GM18508 (cell line): ENCODE measurements around the gene PRDX2.

ENCODE experiments used
- ATAC-seq: cut with Tn5 transposase; IDR thresholded peaks from one replicate; pipeline ENCODE4 v1.9.1; 2021; ENCODE audit warnings: moderate number of reproducible peaks; ENCODE audit not compliant: insufficient read depth, unreplicated experiment

The PRDX2 gene

GRCh38 chr19:12783291-12783848 is 18.2 kb downstream of the PRDX2 start:
- no peak for ATAC-seq

GRCh38 chr19:12782424-12783290 is 18.9 kb downstream of the PRDX2 start:
- no peak for ATAC-seq

- no peak for ATAC-seq
Observed at GRCh38 chr19:12782174-12782423, 19.5 kb downstream of the PRDX2 start.

GRCh38 chr19:12779162-12779993 is 22.2 kb downstream of the PRDX2 start:
- no peak for ATAC-seq

GRCh38 chr19:12778905-12779161 is 22.8 kb downstream of the PRDX2 start:
- no peak for ATAC-seq

GRCh38 chr19:12778017-12778904 is 23.3 kb downstream of the PRDX2 start:
- ATAC-seq = no peak

GRCh38 chr19:12777217-12778016 is 24.2 kb downstream of the PRDX2 start:
- no peak for ATAC-seq

GRCh38 chr19:12774588-12775555 is 26.7 kb downstream of the PRDX2 start, which contains the start of gene HOOK2:
Gene HOOK2 (minus strand): TSS chr19:12775552. CDS start chr19:12775449, 103 bp downstream.
- no peak for ATAC-seq

GRCh38 chr19:12773571-12773970 is 28.0 kb downstream of the PRDX2 start:
- no peak for ATAC-seq

- no peak for ATAC-seq
Observed at GRCh38 chr19:12772323-12772722, 29.3 kb downstream of the PRDX2 start.

- ATAC-seq = no peak
Observed at GRCh38 chr19:12770922-12771321, 30.7 kb downstream of the PRDX2 start.

- no peak for ATAC-seq
Observed at GRCh38 chr19:12769689-12770088, 31.9 kb downstream of the PRDX2 start.

- ATAC-seq = no peak
Observed at GRCh38 chr19:12767666-12768065, 33.9 kb downstream of the PRDX2 start.

- no peak for ATAC-seq
Observed at GRCh38 chr19:12767150-12767549, 34.5 kb downstream of the PRDX2 start.

GRCh38 chr19:12766051-12766521 is 35.5 kb downstream of the PRDX2 start:
- ATAC-seq = no peak

- no peak for ATAC-seq
Observed at GRCh38 chr19:12764698-12765097, 36.9 kb downstream of the PRDX2 start.

- no peak for ATAC-seq
Observed at GRCh38 chr19:12763100-12763499, 38.5 kb downstream of the PRDX2 start.

- no peak for ATAC-seq
Observed at GRCh38 chr19:12759686-12760085, 41.9 kb downstream of the PRDX2 start.
